GM18498 (cell line): ENCODE measurements around the gene RPL18A.

Source experiments
- ATAC-seq: cut with Tn5 transposase; IDR thresholded peaks from one replicate; pipeline ENCODE4 v1.9.1; 2021; ENCODE audit warnings: mild to moderate bottlenecking, moderate library complexity; ENCODE audit not compliant: unreplicated experiment

Gene RPL18A

DNA sequence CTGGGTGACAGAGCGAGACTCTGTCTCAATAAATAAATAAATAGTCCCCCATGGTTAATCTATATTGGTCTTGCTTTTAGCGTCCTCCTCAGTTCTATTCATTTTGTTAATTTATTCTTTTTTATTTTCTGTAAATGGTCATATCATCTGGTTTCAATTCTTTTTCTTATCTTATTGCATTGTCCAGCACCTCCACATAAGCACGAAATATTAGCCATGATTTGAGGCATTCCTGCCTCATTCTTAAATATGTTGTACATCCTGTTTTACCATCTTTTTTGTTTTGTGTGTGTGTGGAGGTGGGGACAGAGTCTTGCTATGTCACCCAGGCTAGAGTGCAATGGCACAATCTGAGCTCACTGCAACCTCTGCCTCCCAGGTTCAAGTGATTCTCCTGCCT, 48.5 kb downstream of the RPL18A start:
- ATAC-seq, result no peak

DNA sequence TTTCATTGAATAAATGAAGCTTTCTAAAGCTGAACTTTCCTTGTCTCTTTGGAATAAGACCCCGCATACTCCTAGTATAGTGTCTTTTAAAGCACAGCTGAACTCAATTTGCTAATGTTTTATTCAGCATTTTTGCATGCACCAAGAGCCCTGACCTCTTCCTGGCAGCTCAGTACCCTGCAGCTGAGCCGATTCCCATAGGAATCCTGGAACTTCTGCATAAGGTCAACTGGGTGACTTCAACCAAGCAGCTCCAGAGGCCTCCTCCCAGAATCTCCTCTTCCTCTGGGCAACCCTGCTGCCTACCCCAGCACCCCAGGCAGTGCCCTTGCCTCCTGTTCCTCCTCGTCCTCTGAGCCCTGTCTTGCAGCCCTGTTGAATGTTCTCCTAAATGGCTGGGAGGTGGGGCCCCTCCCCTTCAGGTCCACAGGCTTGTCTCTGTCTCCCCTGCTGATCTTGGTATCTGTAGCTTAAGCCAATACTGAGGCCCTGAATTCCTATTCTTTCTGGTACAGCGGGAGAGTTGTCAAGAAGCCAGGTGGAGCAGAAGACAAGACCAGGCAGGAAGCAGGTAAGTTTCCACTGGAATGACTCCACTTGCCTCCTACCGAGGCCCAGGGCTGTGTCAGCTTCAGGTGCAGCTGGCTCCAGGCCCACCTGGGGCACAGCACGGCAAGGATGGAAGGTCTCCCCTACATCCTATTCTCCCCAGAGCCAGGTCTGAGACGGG, 49.5 kb downstream of the RPL18A start:
- ATAC-seq, result no peak

DNA sequence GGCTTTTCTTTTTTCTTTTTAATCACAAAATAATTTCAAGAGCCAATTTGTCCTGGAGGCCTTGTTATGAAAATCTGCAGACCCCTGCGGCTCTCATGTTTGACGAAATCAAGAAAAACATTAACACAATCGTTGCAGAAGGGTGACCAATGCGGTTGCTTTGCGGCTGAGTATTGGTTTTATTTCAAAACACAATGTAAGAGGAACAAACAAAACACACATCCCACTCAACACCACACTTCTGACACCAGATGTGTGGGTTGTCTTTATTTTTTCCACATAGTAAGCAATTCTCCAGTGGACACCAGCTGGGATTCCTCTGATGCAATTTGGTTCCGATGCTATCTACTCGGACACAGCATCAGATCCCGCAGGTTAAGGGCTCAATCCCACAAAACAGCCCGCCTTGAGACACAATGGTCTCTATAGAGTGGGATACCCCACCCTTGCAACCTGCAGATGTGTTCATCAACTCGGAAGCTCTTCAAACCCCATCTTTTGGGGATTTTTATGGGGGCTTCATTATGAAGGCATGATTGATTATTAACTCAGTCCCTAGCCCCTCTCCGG, 51.2 kb downstream of the RPL18A start:
- ATAC-seq, result no peak
